T follicular helper cell (primary cell): ENCODE data around the gene WDFY4.

Source experiments
- DNase-seq: peaks from one replicate; pipeline ENCODE4 v3.0.0-alpha.2; 2020; ENCODE audit warnings: low read depth

The WDFY4 gene

GRCh38 chr10:48744587-48744986 lies 59.9 kb downstream of the WDFY4 start:
- DNase-seq: no peak

- no peak for DNase-seq
Measured at GRCh38 chr10:48745662-48746245, 61.1 kb downstream of the WDFY4 start.

GRCh38 chr10:48748573-48748972 lies 63.9 kb downstream of the WDFY4 start:
- DNase-seq: no peak

GRCh38 chr10:48749254-48749787 lies 64.6 kb downstream of the WDFY4 start:
- no peak for DNase-seq

GRCh38 chr10:48750019-48750418 lies 65.3 kb downstream of the WDFY4 start:
- no peak for DNase-seq

GRCh38 chr10:48750991-48751390 lies 66.3 kb downstream of the WDFY4 start:
- DNase-seq: no peak

- no peak for DNase-seq
Measured at GRCh38 chr10:48751730-48752129, 67.1 kb downstream of the WDFY4 start.

- no peak for DNase-seq
Measured at GRCh38 chr10:48758411-48758810, 73.7 kb downstream of the WDFY4 start.

- DNase-seq: no peak
Measured at GRCh38 chr10:48759113-48759901, 74.6 kb downstream of the WDFY4 start.

GRCh38 chr10:48760983-48761382 lies 76.3 kb downstream of the WDFY4 start:
- DNase-seq: no peak

- no peak for DNase-seq
Measured at GRCh38 chr10:48762064-48763042, 77.7 kb downstream of the WDFY4 start.

- no peak for DNase-seq
Measured at GRCh38 chr10:48763403-48763965, 78.8 kb downstream of the WDFY4 start.

- no peak for DNase-seq
Measured at GRCh38 chr10:48764486-48764885, 79.8 kb downstream of the WDFY4 start.

- no peak for DNase-seq
Measured at GRCh38 chr10:48765039-48765438, 80.4 kb downstream of the WDFY4 start.

- DNase-seq: no peak
Measured at GRCh38 chr10:48765527-48765926, 80.9 kb downstream of the WDFY4 start.

- DNase-seq: no peak
Measured at GRCh38 chr10:48767373-48768143, 82.9 kb downstream of the WDFY4 start.

- DNase-seq: no peak
Measured at GRCh38 chr10:48768144-48768766, 83.6 kb downstream of the WDFY4 start.

GRCh38 chr10:48768926-48769325 lies 84.3 kb downstream of the WDFY4 start:
- no peak for DNase-seq

GRCh38 chr10:48769706-48770435 lies 85.2 kb downstream of the WDFY4 start:
- DNase-seq: no peak

GRCh38 chr10:48770561-48771089 lies 86.0 kb downstream of the WDFY4 start:
- DNase-seq: no peak
